Activated T-helper 9 cell treated with anti-CD3 and anti-CD28 coated beads, Interleukin-2, amount 50 U/mL, for 16 hours (primary cell): ENCODE measurements around the gene ANKRD11.
A peak's percentile ranks its signal among the peaks of the same experiment; 100 is the strongest.
"Not testable (repeated sequence)": the region's sequence is repeated elsewhere in the genome, so short reads cannot be mapped to it uniquely, and the experiment has no call there.

Experiments used
- DNase-seq: peaks from one replicate; pipeline ENCODE4 v3.0.0-alpha.2; 2020; ENCODE audit warnings: low read depth

ANKRD11 gene

GRCh38 chr16:89428605-89429004 is 61.8 kb downstream of the ANKRD11 start:
- DNase-seq = not testable (repeated sequence)

- no peak for DNase-seq
These were observed 63.4 kb downstream of the ANKRD11 start for GRCh38 chr16:89426736-89427530.

- DNase-seq = no peak
These were observed 64.8 kb downstream of the ANKRD11 start for GRCh38 chr16:89425523-89425922.

GRCh38 chr16:89423681-89424260 is 66.6 kb downstream of the ANKRD11 start:
- no peak for DNase-seq

- peak; percentile 47 for DNase-seq
These were observed 67.3 kb downstream of the ANKRD11 start for GRCh38 chr16:89422905-89423630.

GRCh38 chr16:89422527-89422904 is 67.8 kb downstream of the ANKRD11 start:
- DNase-seq = peak; percentile 30

- not testable (repeated sequence) for DNase-seq
These were observed 69.1 kb downstream of the ANKRD11 start for GRCh38 chr16:89421300-89421699.

GRCh38 chr16:89420204-89420603 is 70.2 kb downstream of the ANKRD11 start:
- no peak for DNase-seq

- no peak for DNase-seq
These were observed 72.0 kb downstream of the ANKRD11 start for GRCh38 chr16:89418352-89418751.

GRCh38 chr16:89417352-89417751 is 73.0 kb downstream of the ANKRD11 start:
- DNase-seq = no peak

- DNase-seq = no peak
These were observed 76.4 kb downstream of the ANKRD11 start for GRCh38 chr16:89413811-89414585.

GRCh38 chr16:89412811-89413210 is 77.5 kb downstream of the ANKRD11 start:
- no peak for DNase-seq

GRCh38 chr16:89411335-89411850 is 79.0 kb downstream of the ANKRD11 start:
- no peak for DNase-seq

- no peak for DNase-seq
These were observed 79.5 kb downstream of the ANKRD11 start for GRCh38 chr16:89410794-89411309.

GRCh38 chr16:89410322-89410721 is 80.0 kb downstream of the ANKRD11 start:
- no peak for DNase-seq

GRCh38 chr16:89409161-89409711 is 81.1 kb downstream of the ANKRD11 start:
- peak; percentile 53 for DNase-seq

- DNase-seq = no peak
These were observed 82.0 kb downstream of the ANKRD11 start for GRCh38 chr16:89408315-89408714.

GRCh38 chr16:89407925-89408300 is 82.4 kb downstream of the ANKRD11 start:
- DNase-seq = no peak

- no peak for DNase-seq
These were observed 83.0 kb downstream of the ANKRD11 start for GRCh38 chr16:89407282-89407924.

- no peak for DNase-seq
These were observed 84.0 kb downstream of the ANKRD11 start for GRCh38 chr16:89406277-89406888.

- no peak for DNase-seq
These were observed 85.8 kb downstream of the ANKRD11 start for GRCh38 chr16:89404561-89404960.
